ENCODE measurements around the gene TYW1B. TPM values are rescaled to one million over a fixed set of nuclear protein-coding genes. Genes with fewer than 3 reads are reported as not detected.
"Not testable (repeated sequence)": the region's sequence is repeated elsewhere in the genome, so short reads cannot be mapped to it uniquely, and the experiment has no call there.

The TYW1B gene
- total and polyA plus RNA-seq, 8 donors, result 2.4 to 9.7 (median 5.6) TPM

DNA sequence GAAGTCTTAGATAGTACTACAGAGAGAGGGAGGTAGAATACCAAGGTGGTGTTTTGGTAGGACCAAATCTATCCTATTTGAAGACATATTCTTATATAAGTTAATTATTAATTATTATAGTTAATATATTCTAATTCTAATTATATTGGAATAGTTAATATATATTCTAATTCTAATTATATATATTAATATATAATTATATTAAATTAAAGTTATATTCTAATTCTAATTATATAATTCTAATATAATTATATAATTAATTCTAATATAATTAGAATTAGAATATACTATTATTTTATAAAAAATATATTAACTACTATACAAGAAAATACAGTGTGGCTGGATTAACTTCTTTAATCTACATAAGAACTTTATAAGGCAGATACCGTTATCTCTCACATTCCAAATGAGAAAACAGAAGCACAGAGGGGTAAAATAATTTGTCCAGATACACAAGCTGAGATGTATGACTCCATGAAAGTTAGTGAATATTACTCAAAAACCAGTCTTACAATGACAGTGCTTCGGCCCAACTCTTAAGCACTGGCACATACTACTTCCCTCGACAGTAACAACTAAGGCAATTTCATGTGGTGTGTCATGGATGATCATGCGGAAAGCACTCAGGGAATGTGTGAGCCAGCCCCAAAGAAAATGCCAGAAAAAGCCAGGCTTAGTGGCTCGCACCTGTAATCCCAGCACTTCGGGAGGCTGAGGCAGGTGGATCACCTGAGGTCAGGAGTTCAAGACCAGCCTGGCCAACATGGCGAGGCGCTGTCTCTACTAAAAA, 42.6 kb downstream of the TYW1B start:
- Histone ChIP-seq H3K27me3 (no peaks in the 10 kb centered on the region), H3K9me3 (no peaks in the 10 kb centered on the region), H3K36me3 (no peaks in the 10 kb centered on the region), H3K4me3 (no peak overlapping the region), H3K4me1 (peaks cover 0 to 3% of the 10 kb centered on the region in 2 donors), H3K27ac (no peak overlapping the region)
- ATAC-seq (no peak), DNase-seq (no peak)
- intact Hi-C loops (cut with DNase I), result no loop called here
- TF ChIP-seq, protein P1, sequence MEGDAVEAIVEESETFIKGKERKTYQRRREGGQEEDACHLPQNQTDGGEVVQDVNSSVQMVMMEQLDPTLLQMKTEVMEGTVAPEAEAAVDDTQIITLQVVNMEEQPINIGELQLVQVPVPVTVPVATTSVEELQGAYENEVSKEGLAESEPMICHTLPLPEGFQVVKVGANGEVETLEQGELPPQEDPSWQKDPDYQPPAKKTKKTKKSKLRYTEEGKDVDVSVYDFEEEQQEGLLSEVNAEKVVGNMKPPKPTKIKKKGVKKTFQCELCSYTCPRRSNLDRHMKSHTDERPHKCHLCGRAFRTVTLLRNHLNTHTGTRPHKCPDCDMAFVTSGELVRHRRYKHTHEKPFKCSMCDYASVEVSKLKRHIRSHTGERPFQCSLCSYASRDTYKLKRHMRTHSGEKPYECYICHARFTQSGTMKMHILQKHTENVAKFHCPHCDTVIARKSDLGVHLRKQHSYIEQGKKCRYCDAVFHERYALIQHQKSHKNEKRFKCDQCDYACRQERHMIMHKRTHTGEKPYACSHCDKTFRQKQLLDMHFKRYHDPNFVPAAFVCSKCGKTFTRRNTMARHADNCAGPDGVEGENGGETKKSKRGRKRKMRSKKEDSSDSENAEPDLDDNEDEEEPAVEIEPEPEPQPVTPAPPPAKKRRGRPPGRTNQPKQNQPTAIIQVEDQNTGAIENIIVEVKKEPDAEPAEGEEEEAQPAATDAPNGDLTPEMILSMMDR (IDR thresholded peaks at IDR 0.05), result no peak

DNA sequence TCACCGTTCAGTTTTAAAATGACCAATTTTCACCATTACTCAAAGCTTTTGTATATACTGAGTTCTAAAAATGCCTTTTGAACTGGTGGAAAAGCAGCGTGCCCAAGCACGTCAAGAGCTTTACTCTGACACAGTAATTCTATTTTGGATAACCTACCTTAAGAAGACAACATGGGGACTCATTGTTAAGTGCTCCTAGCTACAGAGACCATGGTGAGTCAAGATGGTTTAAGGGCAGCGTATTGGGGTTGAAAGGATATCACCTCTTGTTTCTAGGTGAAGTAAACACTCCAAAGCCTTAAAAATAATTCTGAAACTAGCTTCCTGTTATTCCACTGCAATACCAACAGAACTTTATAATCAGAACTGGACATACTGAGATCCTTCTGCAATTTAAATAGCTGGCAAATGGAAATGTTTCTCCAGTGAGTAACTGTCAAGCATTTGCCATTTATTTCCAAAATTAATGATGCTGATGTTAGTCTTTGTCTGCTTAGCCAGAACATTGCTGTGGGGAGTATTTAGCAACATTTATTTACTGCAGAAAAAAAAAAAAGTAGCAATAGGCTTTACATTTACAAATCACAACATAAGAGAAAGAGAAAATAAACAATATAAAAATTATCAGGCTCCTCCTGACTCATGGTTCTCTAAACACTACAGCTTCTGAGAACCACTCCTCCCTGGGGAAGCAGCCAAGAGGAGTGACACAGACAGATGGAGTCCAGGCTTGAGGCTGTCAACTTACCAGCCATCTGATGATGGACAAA, 44.2 kb downstream of the TYW1B start:
- H3K4me3 ChIP-seq; H3K27me3 ChIP-seq; H3K36me3 ChIP-seq; H3K9me3 ChIP-seq; H3K27ac ChIP-seq; intact Hi-C loops (cut with DNase I); H3K4me1 ChIP-seq: not testable (repeated sequence)
- ATAC-seq, result peak; percentile 94
- DNase-seq, result peak in 2 of 4 donors; percentile 2 to 49

DNA sequence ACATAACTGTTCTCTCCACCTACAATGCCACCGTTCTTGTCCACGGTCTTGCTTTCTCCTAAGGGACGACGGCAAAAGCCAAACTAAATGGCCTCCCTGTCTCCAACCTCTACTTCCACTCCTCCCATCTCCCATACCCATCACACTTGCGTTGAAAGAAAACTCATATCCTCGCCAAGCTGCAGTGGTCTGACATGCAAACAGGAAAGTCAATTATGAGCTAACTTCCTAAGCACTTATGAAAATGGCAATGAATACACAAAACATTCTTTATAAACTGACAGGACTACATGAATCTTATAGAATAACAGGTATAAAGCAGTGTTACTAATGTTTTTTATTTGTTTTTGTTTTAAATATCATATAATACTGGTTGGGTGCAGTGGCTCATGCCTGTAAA, 46.4 kb downstream of the TYW1B start:
- Histone ChIP-seq H3K27ac (no peak overlapping the region), H3K36me3 (no peaks in the 10 kb centered on the region), H3K4me3 (no peak overlapping the region), H3K9me3 (no peaks in the 10 kb centered on the region), H3K27me3 (no peaks in the 10 kb centered on the region), H3K4me1 (peaks cover 0 to 3% of the 10 kb centered on the region in 2 donors)
- no peak for DNase-seq
- no peak for ATAC-seq
- TF ChIP-seq, protein P1 (IDR thresholded peaks at IDR 0.05), result no peak
- intact Hi-C loops (cut with DNase I), result no loop called here

DNA sequence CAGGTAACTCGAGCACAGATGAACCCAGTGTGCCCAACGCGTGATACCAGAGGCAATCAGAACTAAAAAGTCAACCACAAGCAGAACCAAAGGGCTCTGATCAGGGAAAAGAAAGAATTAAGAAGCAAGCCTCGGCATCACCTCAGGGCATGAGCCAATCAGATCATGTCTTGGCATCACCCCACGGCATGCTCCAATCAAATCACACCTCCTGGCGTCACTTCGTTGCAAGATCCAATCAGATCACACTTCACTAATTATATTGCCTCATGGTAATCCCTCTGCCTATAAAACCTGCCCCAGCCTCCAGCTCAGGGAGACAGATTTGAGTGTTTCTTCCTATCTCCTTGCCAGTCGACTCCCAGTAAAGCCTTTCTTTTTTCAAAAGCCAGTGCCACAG, 46.8 kb downstream of the TYW1B start:
- no peaks in the 10 kb centered on the region for H3K36me3 ChIP-seq
- TF ChIP-seq, protein P1 (IDR thresholded peaks at IDR 0.05), result no peak
- H3K27me3 ChIP-seq, result no peaks in the 10 kb centered on the region
- intact Hi-C loops (cut with DNase I), result no loop called here
- no peak for DNase-seq
- H3K9me3 ChIP-seq, result no peaks in the 10 kb centered on the region
- H3K4me3 ChIP-seq, result no peak overlapping the region
- no peak overlapping the region for H3K27ac ChIP-seq
- peaks cover 0 to 3% of the 10 kb centered on the region in 2 donors for H3K4me1 ChIP-seq
- no peak for ATAC-seq

DNA sequence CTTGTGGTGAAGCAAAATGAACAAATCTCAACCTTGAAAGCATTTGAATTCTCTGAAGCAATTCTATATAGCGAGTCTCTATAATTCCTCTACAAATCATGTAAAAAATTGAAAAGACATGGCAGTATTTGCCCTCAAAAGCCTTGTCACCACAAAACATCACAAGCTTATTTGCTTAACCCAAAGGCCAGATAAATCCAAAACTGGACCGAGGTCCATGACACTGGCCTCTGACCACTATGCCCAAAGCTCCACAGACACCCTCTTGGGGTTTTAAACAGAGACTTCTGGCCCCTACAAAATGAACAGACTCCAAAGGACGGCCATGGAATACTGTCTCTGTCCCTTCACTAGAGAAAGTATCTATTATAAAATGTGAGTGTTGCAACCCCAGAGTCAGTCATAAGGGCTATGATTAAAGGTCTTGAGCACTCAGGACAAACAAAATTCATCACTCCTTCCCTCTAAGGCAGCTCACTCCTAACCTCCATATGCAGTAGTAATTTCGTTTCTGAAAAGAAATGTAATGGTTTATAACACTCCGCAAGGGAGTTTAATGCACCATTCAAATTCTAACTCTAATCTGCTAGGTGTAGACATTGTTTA, 47.6 kb downstream of the TYW1B start:
- H3K9me3 ChIP-seq; intact Hi-C loops (cut with DNase I); ATAC-seq; DNase-seq; H3K27me3 ChIP-seq; H3K4me1 ChIP-seq; H3K36me3 ChIP-seq; H3K4me3 ChIP-seq; H3K27ac ChIP-seq: not testable (repeated sequence)

DNA sequence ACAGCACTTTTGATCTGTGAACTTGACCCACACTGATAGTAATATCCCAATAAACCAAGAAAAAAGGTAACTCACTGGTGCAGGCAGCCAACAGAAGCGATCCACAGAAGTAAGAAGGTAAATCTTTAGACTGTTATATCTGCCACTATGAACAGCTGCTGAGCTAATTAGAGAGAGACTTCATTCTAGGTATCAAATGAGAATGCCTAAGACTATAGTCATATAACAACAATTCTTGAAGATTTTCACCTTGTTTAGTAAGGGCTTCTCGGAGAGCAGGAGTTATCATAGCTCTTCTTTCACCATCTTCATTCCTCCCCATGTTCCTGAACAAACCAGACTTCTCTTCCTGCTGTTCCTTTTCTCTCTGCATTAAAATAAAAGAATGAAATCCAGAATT, 50.8 kb downstream of the TYW1B start:
- ATAC-seq; H3K9me3 ChIP-seq; H3K27me3 ChIP-seq; H3K4me1 ChIP-seq; H3K36me3 ChIP-seq; H3K4me3 ChIP-seq; intact Hi-C loops (cut with DNase I); DNase-seq; H3K27ac ChIP-seq: not testable (repeated sequence)

DNA sequence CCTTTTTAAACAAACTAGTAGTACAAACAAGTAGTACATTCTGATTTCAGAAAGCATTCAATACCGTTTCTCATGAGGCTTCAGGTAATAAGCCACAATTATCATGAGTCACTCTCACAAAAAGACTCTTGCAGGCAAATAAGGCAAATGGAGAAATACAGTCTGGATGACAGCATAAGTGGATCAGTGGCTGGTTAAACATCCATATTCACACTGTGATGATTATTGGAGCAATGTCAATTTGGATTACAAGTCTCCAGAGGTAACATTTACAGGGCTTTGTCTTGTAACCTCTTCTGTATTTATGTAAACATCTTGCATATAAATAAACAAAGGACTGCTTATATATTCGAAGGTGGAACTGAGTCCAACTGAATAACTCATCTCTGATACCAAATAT, 55.4 kb downstream of the TYW1B start:
- H3K4me1 ChIP-seq; H3K36me3 ChIP-seq; H3K27me3 ChIP-seq; H3K27ac ChIP-seq; intact Hi-C loops (cut with DNase I); H3K9me3 ChIP-seq; DNase-seq; H3K4me3 ChIP-seq; ATAC-seq: not testable (repeated sequence)

DNA sequence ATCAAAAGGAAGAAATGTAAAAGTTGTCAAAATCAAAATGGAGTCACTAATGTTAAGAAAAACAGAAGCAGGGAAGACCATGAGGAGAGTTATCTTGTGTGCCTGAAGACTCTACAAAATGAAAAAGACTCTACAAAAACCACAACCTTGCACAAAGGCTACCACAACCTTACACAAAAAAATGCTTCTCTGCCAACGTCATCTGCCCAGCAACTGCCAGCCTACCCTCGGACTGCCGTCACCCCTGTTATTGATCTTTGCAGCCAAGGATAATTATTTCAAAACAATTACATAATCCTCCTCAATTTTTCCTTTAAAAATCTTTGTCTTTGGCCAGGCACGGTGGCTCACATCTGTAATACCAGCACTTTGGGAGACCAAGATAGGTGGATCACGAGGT, 61.0 kb downstream of the TYW1B start:
- intact Hi-C loops (cut with DNase I); H3K4me1 ChIP-seq: not testable (repeated sequence)

More for the DNA sequence above, 61.0 kb downstream of the TYW1B start:
- not testable (repeated sequence) for H3K4me3 ChIP-seq, H3K27ac ChIP-seq, H3K27me3 ChIP-seq, DNase-seq, H3K9me3 ChIP-seq, ATAC-seq, H3K36me3 ChIP-seq
